K562 (cell line): ENCODE measurements around the gene SEC23IP. TPM values are rescaled to one million over a fixed set of nuclear protein-coding genes. Genes with fewer than 3 reads are reported as not detected.

Source experiments
- ARNT ChIP-seq, 2 experiments: fragments of 450-650 bp; IDR thresholded peaks; 2 replicates each; pipeline ENCODE4 v1.6.1; 2016; ENCODE audit warnings: mild to moderate bottlenecking in 1 of 2
- polyA plus RNA-seq, 8 experiments: library from polyadenylated mRNA; depleted of rRNA in 4 of 8; stranded (reverse) in 5 of 8; unstranded in 3 of 8; fragments of >200 nt; fragmentation: Nextera tagmentation in 2 of 8; fragmentation: Illumina TruSeq in 1 of 8; extraction: Ambion mirVana in 2 of 8; extraction: Trizol in 1 of 8; gene quantifications; 2 replicates each; pipeline versions ENCODE4 v1.2.1 to v1.2.3, GENCODE V29; 2011 to 2014; ENCODE audit warnings: inconsistent platforms in 1 of 8, missing spikeins in 1 of 8
- total RNA-seq, 7 experiments: library from RNA; depleted of rRNA in 6 of 7; stranded (reverse); fragments of >200 nt in 6 of 7; fragmentation: Illumina TruSeq in 2 of 7; extraction: Trizol in 2 of 7; gene quantifications; 2 replicates each; pipeline versions ENCODE4 v1.2.1 to v1.2.3, GENCODE V29; 2011 to 2021; ENCODE audit warnings: low replicate concordance in 1 of 7
- TF ChIP-seq, protein P1 (sequence below): fragments of 450-650 bp; IDR thresholded peaks from 2 replicates; pipeline ENCODE4 v1.6.1; 2016; ENCODE audit warnings: mild to moderate bottlenecking, moderate library complexity
- TF ChIP-seq, protein P2 (sequence below): fragments of 450-650 bp; IDR thresholded peaks from 2 replicates; pipeline ENCODE4 v1.6.1; 2016

The SEC23IP gene
- total and polyA plus RNA-seq, 9 of the 15 experiments (the other 6 are each of a cell fraction or from before 2014, with no cell fraction given), result 15.8 to 38.4 (median 22.5) TPM

DNA sequence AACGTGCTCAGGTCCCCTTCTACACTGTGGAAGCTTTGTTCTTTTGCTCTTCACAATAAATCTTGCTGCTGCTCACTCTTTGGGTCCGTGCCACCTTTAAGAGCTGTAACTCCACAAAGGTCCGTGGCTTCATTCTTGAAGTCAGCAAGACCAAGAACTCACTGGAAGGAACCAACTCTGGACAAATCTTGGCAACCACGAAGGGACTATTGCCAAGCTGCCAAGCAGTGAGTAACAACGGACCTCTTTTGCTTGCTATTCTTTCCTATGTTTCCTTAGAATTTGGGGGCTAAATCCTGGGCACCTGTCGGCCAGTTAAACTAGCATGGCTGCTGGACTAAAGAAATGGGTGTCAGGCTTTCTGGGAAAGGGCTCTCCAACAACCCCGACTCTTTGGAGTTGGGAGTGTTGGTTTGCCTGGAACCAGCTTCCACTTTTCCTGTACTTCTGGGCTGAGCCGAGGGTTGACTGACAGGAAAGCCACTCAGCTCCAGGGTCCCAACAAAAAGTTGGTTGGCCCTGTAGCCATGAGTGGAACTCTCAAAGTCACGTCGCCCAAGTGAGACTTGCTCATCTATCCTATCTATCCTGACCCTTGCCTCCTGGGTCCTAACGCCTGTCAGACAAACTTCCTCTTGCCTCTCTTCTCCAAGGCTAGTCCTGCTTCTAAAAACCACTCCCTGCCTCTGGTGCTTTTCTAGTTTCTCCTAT lies 8.5 kb upstream of the SEC23IP start (continued):
- TF ChIP-seq, protein P1, sequence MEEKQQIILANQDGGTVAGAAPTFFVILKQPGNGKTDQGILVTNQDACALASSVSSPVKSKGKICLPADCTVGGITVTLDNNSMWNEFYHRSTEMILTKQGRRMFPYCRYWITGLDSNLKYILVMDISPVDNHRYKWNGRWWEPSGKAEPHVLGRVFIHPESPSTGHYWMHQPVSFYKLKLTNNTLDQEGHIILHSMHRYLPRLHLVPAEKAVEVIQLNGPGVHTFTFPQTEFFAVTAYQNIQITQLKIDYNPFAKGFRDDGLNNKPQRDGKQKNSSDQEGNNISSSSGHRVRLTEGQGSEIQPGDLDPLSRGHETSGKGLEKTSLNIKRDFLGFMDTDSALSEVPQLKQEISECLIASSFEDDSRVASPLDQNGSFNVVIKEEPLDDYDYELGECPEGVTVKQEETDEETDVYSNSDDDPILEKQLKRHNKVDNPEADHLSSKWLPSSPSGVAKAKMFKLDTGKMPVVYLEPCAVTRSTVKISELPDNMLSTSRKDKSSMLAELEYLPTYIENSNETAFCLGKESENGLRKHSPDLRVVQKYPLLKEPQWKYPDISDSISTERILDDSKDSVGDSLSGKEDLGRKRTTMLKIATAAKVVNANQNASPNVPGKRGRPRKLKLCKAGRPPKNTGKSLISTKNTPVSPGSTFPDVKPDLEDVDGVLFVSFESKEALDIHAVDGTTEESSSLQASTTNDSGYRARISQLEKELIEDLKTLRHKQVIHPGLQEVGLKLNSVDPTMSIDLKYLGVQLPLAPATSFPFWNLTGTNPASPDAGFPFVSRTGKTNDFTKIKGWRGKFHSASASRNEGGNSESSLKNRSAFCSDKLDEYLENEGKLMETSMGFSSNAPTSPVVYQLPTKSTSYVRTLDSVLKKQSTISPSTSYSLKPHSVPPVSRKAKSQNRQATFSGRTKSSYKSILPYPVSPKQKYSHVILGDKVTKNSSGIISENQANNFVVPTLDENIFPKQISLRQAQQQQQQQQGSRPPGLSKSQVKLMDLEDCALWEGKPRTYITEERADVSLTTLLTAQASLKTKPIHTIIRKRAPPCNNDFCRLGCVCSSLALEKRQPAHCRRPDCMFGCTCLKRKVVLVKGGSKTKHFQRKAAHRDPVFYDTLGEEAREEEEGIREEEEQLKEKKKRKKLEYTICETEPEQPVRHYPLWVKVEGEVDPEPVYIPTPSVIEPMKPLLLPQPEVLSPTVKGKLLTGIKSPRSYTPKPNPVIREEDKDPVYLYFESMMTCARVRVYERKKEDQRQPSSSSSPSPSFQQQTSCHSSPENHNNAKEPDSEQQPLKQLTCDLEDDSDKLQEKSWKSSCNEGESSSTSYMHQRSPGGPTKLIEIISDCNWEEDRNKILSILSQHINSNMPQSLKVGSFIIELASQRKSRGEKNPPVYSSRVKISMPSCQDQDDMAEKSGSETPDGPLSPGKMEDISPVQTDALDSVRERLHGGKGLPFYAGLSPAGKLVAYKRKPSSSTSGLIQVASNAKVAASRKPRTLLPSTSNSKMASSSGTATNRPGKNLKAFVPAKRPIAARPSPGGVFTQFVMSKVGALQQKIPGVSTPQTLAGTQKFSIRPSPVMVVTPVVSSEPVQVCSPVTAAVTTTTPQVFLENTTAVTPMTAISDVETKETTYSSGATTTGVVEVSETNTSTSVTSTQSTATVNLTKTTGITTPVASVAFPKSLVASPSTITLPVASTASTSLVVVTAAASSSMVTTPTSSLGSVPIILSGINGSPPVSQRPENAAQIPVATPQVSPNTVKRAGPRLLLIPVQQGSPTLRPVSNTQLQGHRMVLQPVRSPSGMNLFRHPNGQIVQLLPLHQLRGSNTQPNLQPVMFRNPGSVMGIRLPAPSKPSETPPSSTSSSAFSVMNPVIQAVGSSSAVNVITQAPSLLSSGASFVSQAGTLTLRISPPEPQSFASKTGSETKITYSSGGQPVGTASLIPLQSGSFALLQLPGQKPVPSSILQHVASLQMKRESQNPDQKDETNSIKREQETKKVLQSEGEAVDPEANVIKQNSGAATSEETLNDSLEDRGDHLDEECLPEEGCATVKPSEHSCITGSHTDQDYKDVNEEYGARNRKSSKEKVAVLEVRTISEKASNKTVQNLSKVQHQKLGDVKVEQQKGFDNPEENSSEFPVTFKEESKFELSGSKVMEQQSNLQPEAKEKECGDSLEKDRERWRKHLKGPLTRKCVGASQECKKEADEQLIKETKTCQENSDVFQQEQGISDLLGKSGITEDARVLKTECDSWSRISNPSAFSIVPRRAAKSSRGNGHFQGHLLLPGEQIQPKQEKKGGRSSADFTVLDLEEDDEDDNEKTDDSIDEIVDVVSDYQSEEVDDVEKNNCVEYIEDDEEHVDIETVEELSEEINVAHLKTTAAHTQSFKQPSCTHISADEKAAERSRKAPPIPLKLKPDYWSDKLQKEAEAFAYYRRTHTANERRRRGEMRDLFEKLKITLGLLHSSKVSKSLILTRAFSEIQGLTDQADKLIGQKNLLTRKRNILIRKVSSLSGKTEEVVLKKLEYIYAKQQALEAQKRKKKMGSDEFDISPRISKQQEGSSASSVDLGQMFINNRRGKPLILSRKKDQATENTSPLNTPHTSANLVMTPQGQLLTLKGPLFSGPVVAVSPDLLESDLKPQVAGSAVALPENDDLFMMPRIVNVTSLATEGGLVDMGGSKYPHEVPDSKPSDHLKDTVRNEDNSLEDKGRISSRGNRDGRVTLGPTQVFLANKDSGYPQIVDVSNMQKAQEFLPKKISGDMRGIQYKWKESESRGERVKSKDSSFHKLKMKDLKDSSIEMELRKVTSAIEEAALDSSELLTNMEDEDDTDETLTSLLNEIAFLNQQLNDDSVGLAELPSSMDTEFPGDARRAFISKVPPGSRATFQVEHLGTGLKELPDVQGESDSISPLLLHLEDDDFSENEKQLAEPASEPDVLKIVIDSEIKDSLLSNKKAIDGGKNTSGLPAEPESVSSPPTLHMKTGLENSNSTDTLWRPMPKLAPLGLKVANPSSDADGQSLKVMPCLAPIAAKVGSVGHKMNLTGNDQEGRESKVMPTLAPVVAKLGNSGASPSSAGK, result 0 out of 2 replicates have a peak, but pooled peaks have one; percentile 26
- TF ChIP-seq, protein P2, sequence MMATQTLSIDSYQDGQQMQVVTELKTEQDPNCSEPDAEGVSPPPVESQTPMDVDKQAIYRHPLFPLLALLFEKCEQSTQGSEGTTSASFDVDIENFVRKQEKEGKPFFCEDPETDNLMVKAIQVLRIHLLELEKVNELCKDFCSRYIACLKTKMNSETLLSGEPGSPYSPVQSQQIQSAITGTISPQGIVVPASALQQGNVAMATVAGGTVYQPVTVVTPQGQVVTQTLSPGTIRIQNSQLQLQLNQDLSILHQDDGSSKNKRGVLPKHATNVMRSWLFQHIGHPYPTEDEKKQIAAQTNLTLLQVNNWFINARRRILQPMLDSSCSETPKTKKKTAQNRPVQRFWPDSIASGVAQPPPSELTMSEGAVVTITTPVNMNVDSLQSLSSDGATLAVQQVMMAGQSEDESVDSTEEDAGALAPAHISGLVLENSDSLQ, result 0 out of 2 replicates have a peak, but pooled peaks have one; percentile 11
- TF ChIP-seq ARNT (IDR thresholded peaks at IDR 0.05), result peak; percentile 89 to 95
